Activated naive CD4-positive, alpha-beta T cell treated with anti-CD3 and anti-CD28 coated beads, Interleukin-2, amount 50 U/mL, for 24 hours (primary cell): ENCODE measurements around the gene FAM186B.

Experiments
- H3K27ac Mint-ChIP-seq: one replicate; pipeline ENCODE4 v1.8.0; 2021; ENCODE audit warnings: mild to moderate bottlenecking, mixed read lengths
- H3K27me3 Mint-ChIP-seq: one replicate; pipeline ENCODE4 v1.8.0; 2021; ENCODE audit warnings: mixed read lengths
- H3K36me3 Mint-ChIP-seq: one replicate; pipeline ENCODE4 v1.8.0; 2021; ENCODE audit warnings: mixed read lengths
- H3K4me1 Mint-ChIP-seq: one replicate; pipeline ENCODE4 v1.8.0; 2021; ENCODE audit warnings: mixed read lengths
- H3K4me3 Mint-ChIP-seq: one replicate; pipeline ENCODE4 v1.8.0; 2021; ENCODE audit warnings: mild to moderate bottlenecking, mixed read lengths
- H3K9me3 Mint-ChIP-seq: one replicate; pipeline ENCODE4 v1.8.0; 2021; ENCODE audit warnings: mixed read lengths

FAM186B gene

GRCh38 chr12:49557187-49557916 lies 48.1 kb downstream of the FAM186B start:
- H3K4me3 Mint-ChIP-seq, result no peak overlapping the region
- no peak overlapping the region for H3K27ac Mint-ChIP-seq
- peaks cover 12% of the 10 kb centered on the region for H3K36me3 Mint-ChIP-seq
- peaks cover 12% of the 10 kb centered on the region for H3K4me1 Mint-ChIP-seq
- no peaks in the 10 kb centered on the region for H3K9me3 Mint-ChIP-seq
- H3K27me3 Mint-ChIP-seq, result no peaks in the 10 kb centered on the region

DNA sequence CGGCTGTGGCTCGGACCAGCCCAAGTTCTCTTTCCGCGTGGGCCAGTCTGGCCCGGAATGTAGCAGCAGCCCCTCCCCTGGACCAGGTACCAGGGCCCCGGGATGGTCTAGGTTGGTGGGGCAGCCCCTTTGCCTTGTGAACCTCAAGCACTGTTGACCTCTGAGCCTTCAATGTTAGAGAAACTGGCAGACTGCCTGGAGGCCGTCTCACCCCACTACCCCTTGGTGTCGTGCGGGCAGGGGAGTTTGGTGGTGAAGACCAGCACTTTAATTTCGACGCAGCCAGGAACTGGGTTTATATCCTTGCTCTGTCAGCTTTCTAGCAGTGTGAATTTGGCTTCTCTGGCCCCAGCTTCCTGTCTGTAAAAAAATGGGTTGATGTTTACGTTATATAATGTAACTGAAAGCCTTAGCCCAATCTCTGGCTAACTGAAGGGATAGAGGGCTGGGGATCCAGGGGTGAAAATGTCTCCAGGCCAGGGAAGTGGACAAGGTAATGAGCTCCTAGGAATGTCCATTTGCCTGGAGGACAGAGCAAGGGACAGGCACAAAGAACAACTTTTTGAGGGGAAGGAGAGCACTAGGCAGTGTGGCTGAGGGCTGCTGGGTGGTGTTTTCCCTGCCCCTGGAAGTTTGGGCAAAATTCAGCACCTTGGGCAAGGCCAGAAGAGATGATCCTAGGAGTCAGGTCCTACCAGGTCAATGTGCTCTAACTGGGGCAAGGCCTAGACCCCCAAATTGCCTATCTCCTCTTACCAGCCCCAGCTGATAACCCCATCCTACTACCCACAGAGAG lies 48.9 kb downstream of the FAM186B start:
- H3K9me3 Mint-ChIP-seq, result no peaks in the 10 kb centered on the region
- H3K36me3 Mint-ChIP-seq, result peaks cover 8% of the 10 kb centered on the region
- H3K27me3 Mint-ChIP-seq, result no peaks in the 10 kb centered on the region
- no peak overlapping the region for H3K27ac Mint-ChIP-seq
- peaks cover 12% of the 10 kb centered on the region for H3K4me1 Mint-ChIP-seq
- H3K4me3 Mint-ChIP-seq, result no peak overlapping the region

DNA sequence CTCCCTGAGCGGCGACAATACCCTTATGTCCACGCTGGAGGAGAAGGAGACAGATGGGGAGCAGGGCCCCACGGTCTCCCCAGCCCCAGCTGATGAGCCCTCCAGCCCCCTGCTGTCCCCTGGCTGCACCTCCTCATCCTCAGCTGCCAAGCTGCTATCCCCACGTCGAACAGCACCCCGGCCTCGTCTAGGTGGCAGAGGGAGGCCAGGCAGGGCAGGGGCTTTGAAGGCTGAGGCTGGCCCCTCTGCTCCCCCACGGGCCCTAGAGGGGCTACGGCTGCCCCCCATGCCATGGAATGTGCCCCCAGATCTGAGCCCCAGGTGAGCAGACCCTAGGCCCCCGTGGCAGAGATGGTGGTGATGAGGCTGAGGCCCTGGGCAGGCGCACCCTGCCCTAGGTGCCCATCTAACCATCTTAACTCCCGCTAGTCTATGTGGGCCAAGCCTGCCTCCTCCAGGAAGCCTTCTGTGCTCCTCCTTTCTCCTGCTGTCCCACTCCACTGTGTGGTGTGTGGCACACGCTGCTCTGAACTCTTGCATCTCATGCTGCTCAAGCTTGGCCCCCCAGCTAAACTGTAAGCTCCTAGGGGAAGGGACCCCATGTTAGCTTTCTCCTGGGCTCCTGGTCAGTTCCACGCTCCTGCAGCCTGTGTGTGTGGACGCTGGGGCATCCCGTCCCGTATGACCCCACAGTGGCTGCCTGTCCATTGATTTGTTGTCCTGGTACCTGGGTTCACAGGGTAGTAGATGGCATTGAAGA lies 49.6 kb downstream of the FAM186B start:
- Mint-ChIP-seq H3K27me3 (no peaks in the 10 kb centered on the region), H3K4me3 (no peak overlapping the region), H3K27ac (no peak overlapping the region), H3K4me1 (peaks cover 10% of the 10 kb centered on the region), H3K9me3 (no peaks in the 10 kb centered on the region), H3K36me3 (peaks cover 7% of the 10 kb centered on the region)

DNA sequence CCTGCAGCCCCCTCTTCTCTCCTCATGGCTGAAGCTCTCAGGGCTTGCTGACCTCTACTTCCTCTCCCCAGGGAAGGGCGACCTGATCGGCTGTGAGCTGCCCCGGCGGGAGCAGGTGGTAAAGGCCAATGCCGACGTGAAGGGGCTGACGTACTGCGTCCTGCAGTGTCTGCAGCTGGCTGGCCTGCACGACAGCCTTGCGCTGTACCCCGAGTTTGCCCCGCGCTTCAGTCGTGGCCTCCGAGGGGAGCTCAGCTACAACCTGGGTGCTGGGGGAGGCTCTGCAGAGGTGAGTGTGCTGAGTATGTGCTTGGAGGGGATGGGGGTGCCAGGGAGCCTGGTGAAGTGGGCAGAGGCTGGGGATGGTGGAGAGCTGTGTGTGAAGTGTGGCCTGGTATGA lies 51.2 kb downstream of the FAM186B start:
- H3K9me3 Mint-ChIP-seq, result no peaks in the 10 kb centered on the region
- no peak overlapping the region for H3K4me3 Mint-ChIP-seq
- peaks cover under 1% of the 10 kb centered on the region for H3K36me3 Mint-ChIP-seq
- no peak overlapping the region for H3K27ac Mint-ChIP-seq
- H3K27me3 Mint-ChIP-seq, result no peaks in the 10 kb centered on the region
- H3K4me1 Mint-ChIP-seq, result peaks cover 4% of the 10 kb centered on the region

DNA sequence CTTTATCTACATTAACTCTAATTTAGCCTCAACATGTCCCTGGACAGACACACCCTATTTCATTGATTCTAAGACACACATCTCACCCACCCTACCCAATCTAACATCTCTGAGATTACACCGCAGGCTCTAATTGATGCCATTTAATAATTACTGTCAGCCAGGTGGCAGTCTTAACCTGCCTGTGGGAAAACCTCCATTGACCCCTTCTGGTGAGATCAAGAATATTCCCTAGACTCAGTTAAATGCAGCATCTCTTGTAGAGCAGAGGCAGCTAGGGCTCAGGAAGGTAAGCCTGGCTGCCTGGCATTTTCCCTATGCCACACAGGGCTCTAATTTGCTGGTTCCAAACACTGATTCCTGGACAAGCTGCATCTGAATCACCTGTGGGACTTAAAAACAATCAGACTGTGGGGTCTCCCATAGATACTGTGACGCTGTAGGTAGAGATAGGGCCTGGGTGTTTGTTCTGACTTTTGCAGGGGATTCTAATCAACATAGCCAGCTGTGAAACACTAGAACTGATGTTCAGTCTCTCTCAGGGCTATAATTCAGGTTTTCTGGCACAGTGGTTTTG lies 51.8 kb downstream of the FAM186B start:
- Mint-ChIP-seq H3K4me1 (peaks cover 7% of the 10 kb centered on the region), H3K27ac (peak overlapping the region; percentile 43), H3K4me3 (no peak overlapping the region), H3K27me3 (no peaks in the 10 kb centered on the region), H3K36me3 (no peaks in the 10 kb centered on the region), H3K9me3 (no peaks in the 10 kb centered on the region)

DNA sequence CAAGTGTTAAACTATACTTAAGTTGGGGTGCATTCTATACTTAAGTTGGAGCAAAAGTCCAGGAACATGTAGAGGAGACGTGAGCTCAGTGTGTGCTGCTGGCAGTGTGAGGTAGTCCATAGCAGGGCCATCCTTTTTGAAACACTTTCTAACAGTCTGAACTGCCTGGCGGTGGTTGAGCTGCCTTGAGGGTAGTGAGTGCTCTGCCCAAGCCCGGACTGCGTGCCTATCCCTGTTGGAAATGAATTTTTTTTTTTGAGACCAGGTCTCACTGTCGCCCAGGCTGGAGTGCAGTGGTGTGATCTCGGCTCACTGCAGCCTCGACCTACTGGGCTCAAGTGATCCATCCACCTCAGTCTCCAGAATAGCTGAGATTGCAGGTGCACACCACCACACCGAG lies 52.5 kb downstream of the FAM186B start:
- no peaks in the 10 kb centered on the region for H3K36me3 Mint-ChIP-seq
- peaks cover 2% of the 10 kb centered on the region for H3K27me3 Mint-ChIP-seq
- H3K4me3 Mint-ChIP-seq, result no peak overlapping the region
- H3K27ac Mint-ChIP-seq, result no peak overlapping the region
- peaks cover 12% of the 10 kb centered on the region for H3K4me1 Mint-ChIP-seq
- H3K9me3 Mint-ChIP-seq, result no peaks in the 10 kb centered on the region

DNA sequence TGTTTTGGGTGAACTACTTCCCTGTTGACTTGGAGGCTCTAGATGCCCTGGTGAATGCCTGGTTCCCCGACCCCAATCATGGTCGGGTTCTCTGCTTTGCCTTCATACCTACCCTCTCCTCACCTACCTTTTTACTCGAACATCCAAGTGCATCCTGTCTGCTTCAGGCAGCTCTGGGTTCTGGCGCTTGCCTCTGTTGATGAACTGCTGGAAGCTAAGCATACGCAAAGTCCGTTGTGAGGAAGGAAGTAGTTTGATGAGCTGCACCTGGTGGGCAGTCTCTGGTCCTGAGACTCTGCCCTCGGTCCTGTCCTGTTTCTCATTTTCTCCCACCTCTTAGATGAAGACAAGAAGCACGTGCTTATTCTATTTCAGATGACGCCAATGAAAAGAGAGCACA lies 53.0 kb downstream of the FAM186B start:
- Mint-ChIP-seq H3K36me3 (no peaks in the 10 kb centered on the region), H3K4me1 (peaks cover 12% of the 10 kb centered on the region), H3K9me3 (no peaks in the 10 kb centered on the region), H3K27ac (no peak overlapping the region), H3K4me3 (no peak overlapping the region), H3K27me3 (peaks cover 2% of the 10 kb centered on the region)

- no peak overlapping the region for H3K4me3 Mint-ChIP-seq
- H3K9me3 Mint-ChIP-seq, result no peaks in the 10 kb centered on the region
- no peaks in the 10 kb centered on the region for H3K36me3 Mint-ChIP-seq
- peaks cover 2% of the 10 kb centered on the region for H3K27me3 Mint-ChIP-seq
- no peak overlapping the region for H3K27ac Mint-ChIP-seq
- peaks cover 12% of the 10 kb centered on the region for H3K4me1 Mint-ChIP-seq
Measured at GRCh38 chr12:49552014-49552413, 53.4 kb downstream of the FAM186B start.

- Mint-ChIP-seq H3K27me3 (peaks cover 2% of the 10 kb centered on the region), H3K9me3 (no peaks in the 10 kb centered on the region), H3K4me3 (no peak overlapping the region), H3K4me1 (peaks cover 9% of the 10 kb centered on the region), H3K36me3 (no peaks in the 10 kb centered on the region), H3K27ac (no peak overlapping the region)
Measured at GRCh38 chr12:49550693-49551252, 54.7 kb downstream of the FAM186B start.

DNA sequence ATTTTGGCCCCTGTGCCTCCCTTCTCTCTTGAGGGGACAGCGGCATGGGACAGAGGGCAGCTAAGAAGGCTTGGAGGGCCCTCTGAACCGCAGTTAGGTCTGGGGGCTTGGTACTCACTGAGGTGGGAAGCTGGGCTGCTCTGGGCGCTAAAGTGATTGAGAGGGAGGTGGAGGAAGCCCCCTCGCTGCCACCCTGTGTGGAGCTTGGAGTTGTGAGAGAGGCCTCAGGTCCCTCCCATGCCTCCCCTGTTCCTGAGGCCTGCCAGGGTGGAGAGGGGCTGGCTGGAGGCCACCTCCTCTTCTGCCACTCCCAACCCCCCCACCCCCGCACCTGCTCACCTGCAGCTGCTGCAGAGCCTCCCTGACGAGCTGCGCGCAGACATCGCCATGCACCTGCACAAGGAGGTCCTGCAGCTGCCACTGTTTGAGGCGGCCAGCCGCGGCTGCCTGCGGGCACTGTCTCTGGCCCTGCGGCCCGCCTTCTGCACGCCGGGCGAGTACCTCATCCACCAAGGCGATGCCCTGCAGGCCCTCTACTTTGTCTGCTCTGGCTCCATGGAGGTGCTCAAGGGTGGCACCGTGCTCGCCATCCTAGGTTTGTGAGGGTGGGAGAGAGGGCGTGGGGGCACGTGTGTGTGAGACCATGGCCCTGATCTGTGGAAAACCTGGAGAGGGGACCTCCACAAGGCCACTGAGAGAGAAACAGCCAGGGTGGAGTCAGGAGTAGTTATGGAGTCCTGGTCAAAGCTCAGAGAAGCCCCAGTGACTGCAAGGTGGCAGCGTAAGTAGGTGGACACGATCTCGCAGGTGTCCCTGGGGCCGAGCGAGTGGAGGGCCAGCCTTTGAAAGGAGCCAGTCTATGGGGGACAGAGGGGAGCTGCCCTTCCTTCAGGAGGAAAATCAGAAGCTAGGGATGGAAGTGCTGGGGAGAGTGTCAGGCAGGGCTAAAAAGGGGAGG lies 55.4 kb downstream of the FAM186B start:
- Mint-ChIP-seq H3K9me3 (no peaks in the 10 kb centered on the region), H3K27me3 (peaks cover 2% of the 10 kb centered on the region), H3K27ac (peak overlapping the region; percentile 83), H3K4me1 (peaks cover 9% of the 10 kb centered on the region), H3K4me3 (peak overlapping the region; percentile 51), H3K36me3 (no peaks in the 10 kb centered on the region)

DNA sequence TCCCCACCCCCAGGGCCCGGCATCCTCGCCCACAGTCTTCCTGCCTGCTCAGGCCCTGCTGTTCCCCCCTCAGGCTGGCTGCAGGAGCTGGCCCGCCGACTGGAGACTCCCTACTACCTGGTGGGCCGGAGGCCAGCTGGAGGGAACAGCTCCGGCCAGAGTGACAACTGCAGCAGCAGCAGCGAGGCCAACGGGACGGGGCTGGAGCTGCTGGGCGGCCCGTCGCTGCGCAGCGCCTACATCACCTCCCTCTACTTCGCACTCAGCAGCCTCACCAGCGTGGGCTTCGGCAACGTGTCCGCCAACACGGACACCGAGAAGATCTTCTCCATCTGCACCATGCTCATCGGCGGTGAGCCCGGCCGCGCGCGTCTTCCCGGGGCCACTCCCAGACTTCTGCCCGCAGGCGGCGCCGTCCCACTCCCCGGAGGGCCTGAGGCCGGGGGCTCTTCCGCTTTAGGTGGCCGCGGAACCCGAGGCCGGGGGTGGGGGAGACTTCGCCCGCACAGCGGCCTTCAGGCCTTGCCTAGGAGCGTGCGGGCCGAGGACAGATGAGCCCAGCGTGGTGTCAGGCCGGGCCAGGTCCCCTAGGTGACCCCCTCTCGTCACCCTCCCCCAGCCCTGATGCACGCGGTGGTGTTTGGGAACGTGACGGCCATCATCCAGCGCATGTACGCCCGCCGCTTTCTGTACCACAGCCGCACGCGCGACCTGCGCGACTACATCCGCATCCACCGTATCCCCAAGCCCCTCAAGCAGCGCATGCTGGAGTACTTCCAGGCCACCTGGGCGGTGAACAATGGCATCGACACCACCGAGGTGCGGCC lies 56.4 kb downstream of the FAM186B start:
- Mint-ChIP-seq H3K4me3 (peak overlapping the region; percentile 78), H3K4me1 (peaks cover 9% of the 10 kb centered on the region), H3K36me3 (no peaks in the 10 kb centered on the region), H3K27me3 (peaks cover 2% of the 10 kb centered on the region), H3K9me3 (no peaks in the 10 kb centered on the region), H3K27ac (no peak overlapping the region)

DNA sequence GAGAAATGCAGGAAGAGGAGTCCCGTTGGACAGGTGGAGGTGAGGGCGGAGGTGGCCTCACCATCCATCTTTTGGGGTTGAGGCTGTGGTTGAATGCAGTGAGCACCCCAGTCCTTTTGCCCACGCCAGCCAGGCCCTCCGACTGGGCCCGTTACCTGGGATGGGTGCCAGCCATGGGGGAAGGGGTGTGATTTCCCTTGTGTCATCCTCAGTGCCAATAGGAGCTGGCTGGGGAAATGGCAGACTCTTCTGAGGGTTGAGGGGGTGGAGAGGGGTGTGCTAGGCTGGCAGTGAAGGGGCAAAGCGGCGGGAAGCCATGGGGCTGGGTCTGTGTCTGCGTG lies 57.0 kb downstream of the FAM186B start:
- Mint-ChIP-seq H3K4me1 (peaks cover 9% of the 10 kb centered on the region), H3K27me3 (peaks cover 2% of the 10 kb centered on the region), H3K4me3 (peak overlapping the region; percentile 78), H3K36me3 (no peaks in the 10 kb centered on the region), H3K9me3 (no peaks in the 10 kb centered on the region), H3K27ac (no peak overlapping the region)

- Mint-ChIP-seq H3K4me1 (peaks cover 11% of the 10 kb centered on the region), H3K27ac (no peak overlapping the region), H3K27me3 (peaks cover 2% of the 10 kb centered on the region), H3K4me3 (peak overlapping the region; percentile 15), H3K9me3 (no peaks in the 10 kb centered on the region), H3K36me3 (no peaks in the 10 kb centered on the region)
Measured at GRCh38 chr12:49547090-49547690, 58.2 kb downstream of the FAM186B start.
